ENCODE measurements around the gene DHFR2. TPM values are rescaled to one million over a fixed set of nuclear protein-coding genes. Genes with fewer than 3 reads are reported as not detected.

The DHFR2 gene
- total RNA-seq, 3 donors from 2014 or later (not counting 1 experiment from before 2014, with no cell fraction given) = 2.5 to 5.0 (median 3.9) TPM

DNA sequence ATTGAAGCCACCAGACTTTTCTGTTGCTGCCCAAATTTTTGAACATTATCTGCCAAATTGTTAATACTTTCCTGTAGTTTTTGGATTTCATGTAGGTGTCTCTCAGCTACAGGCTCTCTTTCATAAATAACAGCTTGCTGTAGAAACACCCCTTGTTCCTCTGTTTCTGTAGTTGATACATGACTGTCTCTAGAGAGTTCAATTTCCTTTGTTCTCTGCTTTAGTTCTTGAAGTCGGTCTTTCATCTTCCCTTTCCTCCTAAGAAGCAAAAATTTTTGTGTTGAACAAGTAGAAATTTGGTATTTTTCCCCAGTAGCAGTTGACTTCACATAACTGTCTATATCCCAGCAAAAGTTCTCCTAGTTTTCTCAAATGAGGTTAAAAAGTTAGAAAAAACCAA lies 47.7 kb downstream of the DHFR2 start:
- Mint-ChIP-seq H3K27ac (no peak overlapping the region), H3K4me1 (no peaks in the 10 kb centered on the region), H3K36me3 (no peaks in the 10 kb centered on the region), H3K4me3 (no peak overlapping the region), H3K27me3 (ENCODE audit: low read depth in 2 of 2) (no peaks in the 10 kb centered on the region), H3K9me3 (no peaks in the 10 kb centered on the region)
- no CpG with 5 or more reads among the region's 1 CpG for WGBS (ENCODE audit: insufficient coverage)
- Histone ChIP-seq H3K27me3 (ENCODE audit: control insufficient read depth, insufficient read depth, low read length) (no peaks in the 10 kb centered on the region), H3K4me1 (ENCODE audit: control insufficient read depth, insufficient read depth, low read length) (no peaks in the 10 kb centered on the region), H3K4me3 (ENCODE audit: low read length) (no peak overlapping the region), H3K9me3 (ENCODE audit: control insufficient read depth, insufficient read depth, low read length) (no peaks in the 10 kb centered on the region), H3K27ac (ENCODE audit: low read length) (no peak overlapping the region), H3K36me3 (ENCODE audit: control insufficient read depth, insufficient read depth, low read length) (no peaks in the 10 kb centered on the region)
- DNase-seq (peak in 1 of 2 donors; percentile 3), ATAC-seq (no peak)
- intact Hi-C loops (cut with micrococcal nuclease) = no loop called here
- TF ChIP-seq, protein P1, sequence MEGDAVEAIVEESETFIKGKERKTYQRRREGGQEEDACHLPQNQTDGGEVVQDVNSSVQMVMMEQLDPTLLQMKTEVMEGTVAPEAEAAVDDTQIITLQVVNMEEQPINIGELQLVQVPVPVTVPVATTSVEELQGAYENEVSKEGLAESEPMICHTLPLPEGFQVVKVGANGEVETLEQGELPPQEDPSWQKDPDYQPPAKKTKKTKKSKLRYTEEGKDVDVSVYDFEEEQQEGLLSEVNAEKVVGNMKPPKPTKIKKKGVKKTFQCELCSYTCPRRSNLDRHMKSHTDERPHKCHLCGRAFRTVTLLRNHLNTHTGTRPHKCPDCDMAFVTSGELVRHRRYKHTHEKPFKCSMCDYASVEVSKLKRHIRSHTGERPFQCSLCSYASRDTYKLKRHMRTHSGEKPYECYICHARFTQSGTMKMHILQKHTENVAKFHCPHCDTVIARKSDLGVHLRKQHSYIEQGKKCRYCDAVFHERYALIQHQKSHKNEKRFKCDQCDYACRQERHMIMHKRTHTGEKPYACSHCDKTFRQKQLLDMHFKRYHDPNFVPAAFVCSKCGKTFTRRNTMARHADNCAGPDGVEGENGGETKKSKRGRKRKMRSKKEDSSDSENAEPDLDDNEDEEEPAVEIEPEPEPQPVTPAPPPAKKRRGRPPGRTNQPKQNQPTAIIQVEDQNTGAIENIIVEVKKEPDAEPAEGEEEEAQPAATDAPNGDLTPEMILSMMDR (IDR thresholded peaks at IDR 0.05) = no peak

DNA sequence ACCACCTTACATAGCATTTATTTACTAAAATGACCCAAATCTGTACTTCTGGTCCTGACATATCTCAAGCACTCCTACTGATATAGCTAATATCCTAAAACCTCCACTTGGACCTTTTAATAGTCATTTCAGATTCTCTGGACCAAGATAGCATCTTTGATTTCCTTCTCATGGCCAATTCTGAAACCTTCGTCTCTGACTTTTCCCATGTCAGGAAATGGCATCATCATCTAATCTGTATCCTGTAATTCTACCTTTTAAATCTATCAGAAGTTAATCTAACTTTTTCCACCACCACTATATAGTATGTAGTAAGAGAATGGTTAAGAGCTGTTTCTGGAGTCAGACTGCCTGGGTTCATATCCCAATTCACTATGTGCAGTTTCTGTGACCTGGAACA lies 50.5 kb downstream of the DHFR2 start:
- no peak overlapping the region for H3K27ac Mint-ChIP-seq
- H3K9me3 Mint-ChIP-seq = no peaks in the 10 kb centered on the region

DNA sequence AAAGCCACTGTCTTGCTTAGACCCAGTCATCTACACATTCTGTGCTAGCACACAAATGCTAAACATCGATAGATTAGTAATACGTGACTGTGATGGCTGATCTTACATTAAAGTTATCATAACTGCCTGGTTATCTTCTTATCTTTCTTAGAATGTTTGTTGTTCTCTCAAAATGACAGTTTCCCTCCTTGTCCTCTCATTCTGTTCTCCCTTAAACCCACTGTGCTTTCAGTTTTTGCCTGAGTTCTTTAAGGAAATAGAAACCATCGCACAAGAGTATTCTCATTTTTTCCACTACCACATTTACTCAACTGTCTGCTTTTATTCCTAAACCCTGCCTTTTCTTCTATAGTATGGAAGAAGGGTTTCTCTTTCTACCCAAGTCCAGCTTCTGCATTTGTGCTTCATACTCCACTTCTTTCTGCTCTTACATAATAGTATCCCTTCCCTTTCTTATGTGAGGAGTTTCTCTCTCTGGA lies 51.4 kb downstream of the DHFR2 start:
- DNase-seq (no peak), ATAC-seq (no peak)
- no peak overlapping the region for H3K27ac ChIP-seq (ENCODE audit: low read length)
- Mint-ChIP-seq H3K36me3 (no peaks in the 10 kb centered on the region), H3K27me3 (ENCODE audit: low read depth in 2 of 2) (no peaks in the 10 kb centered on the region), H3K4me1 (no peaks in the 10 kb centered on the region), H3K27ac (no peak overlapping the region), H3K4me3 (no peak overlapping the region), H3K9me3 (no peaks in the 10 kb centered on the region)
- TF ChIP-seq, protein P1 (IDR thresholded peaks at IDR 0.05) = no peak
- 67% methylated on average over 1 of the region's 3 CpGs for WGBS (ENCODE audit: insufficient coverage)
- H3K9me3 ChIP-seq (ENCODE audit: control insufficient read depth, insufficient read depth, low read length) = no peaks in the 10 kb centered on the region
- intact Hi-C loops (cut with micrococcal nuclease) = no loop called here
- no peaks in the 10 kb centered on the region for H3K36me3 ChIP-seq (ENCODE audit: control insufficient read depth, insufficient read depth, low read length)
- no peak overlapping the region for H3K4me3 ChIP-seq (ENCODE audit: low read length)
- no peaks in the 10 kb centered on the region for H3K27me3 ChIP-seq (ENCODE audit: control insufficient read depth, insufficient read depth, low read length)
- H3K4me1 ChIP-seq (ENCODE audit: control insufficient read depth, insufficient read depth, low read length) = no peaks in the 10 kb centered on the region

More for the DNA sequence above, 50.5 kb downstream of the DHFR2 start:
- no peaks in the 10 kb centered on the region for H3K9me3 ChIP-seq (ENCODE audit: control insufficient read depth, insufficient read depth, low read length)
- Mint-ChIP-seq H3K36me3 (no peaks in the 10 kb centered on the region), H3K4me1 (no peaks in the 10 kb centered on the region), H3K27me3 (ENCODE audit: low read depth in 2 of 2) (no peaks in the 10 kb centered on the region), H3K4me3 (no peak overlapping the region)
- no peaks in the 10 kb centered on the region for H3K4me1 ChIP-seq (ENCODE audit: control insufficient read depth, insufficient read depth, low read length)
- no peaks in the 10 kb centered on the region for H3K36me3 ChIP-seq (ENCODE audit: control insufficient read depth, insufficient read depth, low read length)
- H3K27ac ChIP-seq (ENCODE audit: low read length) = no peak overlapping the region
- ATAC-seq = no peak
- TF ChIP-seq, protein P1 (IDR thresholded peaks at IDR 0.05) = no peak
- H3K27me3 ChIP-seq (ENCODE audit: control insufficient read depth, insufficient read depth, low read length) = no peaks in the 10 kb centered on the region
- intact Hi-C loops (cut with micrococcal nuclease) = no loop called here
- DNase-seq = no peak
- no peak overlapping the region for H3K4me3 ChIP-seq (ENCODE audit: low read length)
- 60% methylated on average over 1 of the region's 1 CpG for WGBS (ENCODE audit: insufficient coverage)

DNA sequence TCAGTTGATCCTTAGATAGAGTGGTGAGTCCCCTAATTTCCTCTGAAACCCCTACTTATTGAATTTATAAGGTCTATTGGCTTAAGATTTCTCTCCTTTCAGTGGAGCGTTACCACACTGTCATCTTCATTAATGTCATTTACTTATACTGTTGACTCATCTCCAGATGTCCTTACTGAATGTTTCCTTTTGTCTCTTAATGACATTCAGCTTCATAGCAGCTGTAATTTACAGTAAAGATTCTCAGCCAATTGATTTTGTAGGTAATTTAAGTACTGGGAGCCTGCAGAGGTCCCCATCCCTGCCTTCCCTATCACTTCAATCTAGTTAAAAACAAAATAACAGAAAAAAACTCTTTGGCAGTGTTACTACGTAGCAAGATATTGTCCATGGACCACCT lies 53.1 kb downstream of the DHFR2 start:
- Histone ChIP-seq H3K9me3 (ENCODE audit: control insufficient read depth, insufficient read depth, low read length) (no peaks in the 10 kb centered on the region), H3K36me3 (ENCODE audit: control insufficient read depth, insufficient read depth, low read length) (no peaks in the 10 kb centered on the region), H3K4me3 (ENCODE audit: low read length) (no peak overlapping the region), H3K27ac (ENCODE audit: low read length) (no peak overlapping the region), H3K27me3 (ENCODE audit: control insufficient read depth, insufficient read depth, low read length) (no peaks in the 10 kb centered on the region), H3K4me1 (ENCODE audit: control insufficient read depth, insufficient read depth, low read length) (no peaks in the 10 kb centered on the region)
- Mint-ChIP-seq H3K36me3 (no peaks in the 10 kb centered on the region), H3K9me3 (no peaks in the 10 kb centered on the region), H3K4me3 (no peak overlapping the region), H3K4me1 (no peaks in the 10 kb centered on the region), H3K27me3 (ENCODE audit: low read depth in 2 of 2) (no peaks in the 10 kb centered on the region), H3K27ac (no peak overlapping the region)
- DNase-seq (no peak), ATAC-seq (no peak)
- 100% methylated on average over 2 of the region's 2 CpGs for WGBS (ENCODE audit: insufficient coverage)
- intact Hi-C loops (cut with micrococcal nuclease) = no loop called here
- TF ChIP-seq, protein P1 (IDR thresholded peaks at IDR 0.05) = no peak

All from natural killer cell (primary cell).